GM18867 (cell line): ENCODE results near the gene STRBP.
A peak's percentile ranks its signal among the peaks of the same experiment; 100 is the strongest.
"Not testable (repeated sequence)": the region's sequence is repeated elsewhere in the genome, so short reads cannot be mapped to it uniquely, and the experiment has no call there.

Experiments used
- ATAC-seq: cut with Tn5 transposase; IDR thresholded peaks from one replicate; pipeline ENCODE4 v1.9.1; 2021; ENCODE audit warnings: mild to moderate bottlenecking, moderate library complexity; ENCODE audit not compliant: unreplicated experiment

The STRBP gene

DNA sequence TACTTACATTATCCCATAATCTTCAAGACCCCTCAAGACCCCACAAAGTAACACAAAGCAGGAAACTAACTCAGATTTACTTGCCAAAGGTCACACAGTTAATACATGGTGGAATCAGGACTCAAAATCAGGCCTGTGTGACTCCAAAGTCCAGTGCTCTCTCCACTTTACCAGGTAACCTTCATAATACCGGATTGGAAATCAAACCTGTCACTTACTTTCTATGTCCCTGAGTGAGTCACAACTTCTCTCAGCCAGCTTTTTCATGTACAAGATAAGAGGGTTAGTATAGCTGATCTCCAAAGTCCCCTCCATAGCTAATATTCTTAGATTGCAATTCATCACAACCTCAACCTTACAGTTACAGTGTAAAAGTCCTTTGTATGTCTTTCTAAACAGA lies 17.1 kb downstream of the STRBP start:
- no peak for ATAC-seq

DNA sequence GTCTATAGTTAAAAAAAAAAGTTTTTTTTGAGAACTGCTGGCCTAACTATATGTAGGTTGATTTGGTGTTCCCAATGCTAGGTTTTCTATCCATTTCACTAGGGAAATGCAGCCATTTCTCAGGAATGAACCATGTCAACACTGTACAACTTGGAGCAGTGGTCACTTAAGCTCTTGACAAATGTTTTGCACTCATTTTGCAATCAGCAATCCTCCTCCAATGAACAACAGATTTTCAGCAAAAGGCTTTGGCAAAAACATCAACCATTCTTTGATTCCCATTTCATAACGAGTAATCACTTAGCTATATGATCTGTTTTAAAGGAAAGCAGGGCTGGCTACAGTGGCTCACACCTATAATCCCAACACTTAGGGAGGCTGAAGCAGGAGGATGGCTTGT lies 17.9 kb downstream of the STRBP start:
- no peak for ATAC-seq

DNA sequence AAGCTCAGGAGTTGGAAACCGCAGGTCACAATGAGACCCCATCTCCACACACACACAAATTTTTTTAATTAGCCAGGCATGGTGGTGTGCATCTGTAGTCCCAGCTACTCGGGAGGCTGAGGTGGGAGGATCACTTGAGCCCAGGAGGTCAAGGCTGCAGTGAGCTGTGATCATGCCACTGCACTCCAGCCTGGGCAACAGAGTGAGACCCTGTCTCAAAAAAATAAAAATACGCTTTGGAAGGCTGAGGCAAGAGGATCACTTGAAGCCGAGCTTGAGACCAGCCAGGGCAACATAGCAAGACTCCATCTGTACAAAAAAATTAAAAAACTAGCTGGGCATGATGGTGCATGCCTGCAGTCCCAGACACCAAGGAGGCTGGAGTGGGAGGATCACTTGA lies 19.2 kb downstream of the STRBP start:
- not testable (repeated sequence) for ATAC-seq

DNA sequence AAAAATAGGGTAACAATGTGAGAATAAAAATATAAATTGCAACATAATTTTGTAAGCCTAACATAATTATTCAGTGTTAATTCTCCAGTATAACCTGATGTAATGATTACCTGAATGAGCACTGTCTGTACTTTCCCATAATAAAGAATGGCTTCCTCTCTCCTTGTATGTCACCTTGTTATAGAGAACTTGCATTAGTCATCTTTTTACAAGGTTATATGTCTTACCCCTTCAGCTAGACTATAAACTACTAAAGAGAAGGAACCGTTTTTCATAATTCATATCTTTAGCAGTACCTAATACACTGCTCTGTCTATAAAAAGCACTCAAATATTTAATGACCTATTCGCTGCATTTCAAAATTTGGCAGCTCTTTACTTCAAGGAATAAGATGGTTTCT lies 19.8 kb downstream of the STRBP start:
- ATAC-seq = no peak

DNA sequence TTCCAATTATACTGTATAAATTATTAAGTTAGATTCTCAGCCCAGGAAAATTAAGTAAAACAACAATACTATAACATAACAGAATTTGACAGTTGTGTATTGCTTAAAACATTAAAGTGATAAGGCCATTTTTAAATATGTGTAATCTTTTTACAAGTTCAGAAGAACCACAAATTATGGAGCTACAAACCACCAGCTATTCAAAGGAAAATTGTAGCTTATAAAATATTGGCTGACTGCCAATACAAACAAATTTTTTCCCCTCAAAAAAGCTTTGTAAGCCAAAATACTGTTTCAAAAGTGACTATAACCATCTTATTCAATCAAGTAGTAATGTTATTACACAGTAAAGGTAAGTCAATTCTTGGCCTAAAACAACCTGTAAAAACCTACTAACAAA lies 21.9 kb downstream of the STRBP start:
- ATAC-seq = no peak

DNA sequence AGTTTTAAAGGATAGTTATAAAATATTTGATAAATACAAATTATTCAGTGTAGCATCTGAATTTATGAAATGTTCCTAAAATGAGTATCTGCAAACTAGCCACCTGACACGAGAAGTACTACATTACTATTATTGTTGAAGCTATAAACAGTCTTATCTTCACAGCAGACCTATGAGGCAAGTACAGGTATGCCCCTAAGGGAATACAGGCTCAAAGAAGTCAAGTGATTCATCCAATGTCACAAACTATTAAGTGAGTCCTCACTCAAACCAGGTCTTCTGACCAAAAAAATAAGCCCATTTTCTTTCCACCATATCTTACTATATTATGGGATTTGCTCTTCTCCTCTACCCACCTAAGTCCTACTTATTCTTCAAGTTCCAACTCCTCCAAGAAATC lies 28.7 kb downstream of the STRBP start:
- no peak for ATAC-seq

DNA sequence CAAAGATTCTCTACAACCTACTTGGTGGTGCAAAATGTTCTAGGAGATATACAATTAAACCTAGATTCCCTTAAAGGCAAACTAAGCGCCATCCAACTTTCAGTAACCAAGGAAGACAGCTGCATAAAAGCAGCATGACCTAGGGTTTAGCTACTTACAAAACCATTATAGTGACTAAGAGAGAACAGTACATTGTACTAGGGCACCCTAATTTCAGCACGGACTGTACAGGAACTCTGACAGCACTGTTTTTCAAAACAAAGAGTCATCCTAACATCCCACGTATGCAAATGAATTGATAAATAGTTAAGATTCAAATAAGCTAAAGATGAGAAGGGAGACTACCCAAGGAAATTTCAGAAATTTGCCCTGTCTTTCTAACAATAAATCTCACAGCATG lies 30.0 kb downstream of the STRBP start:
- ATAC-seq = no peak

DNA sequence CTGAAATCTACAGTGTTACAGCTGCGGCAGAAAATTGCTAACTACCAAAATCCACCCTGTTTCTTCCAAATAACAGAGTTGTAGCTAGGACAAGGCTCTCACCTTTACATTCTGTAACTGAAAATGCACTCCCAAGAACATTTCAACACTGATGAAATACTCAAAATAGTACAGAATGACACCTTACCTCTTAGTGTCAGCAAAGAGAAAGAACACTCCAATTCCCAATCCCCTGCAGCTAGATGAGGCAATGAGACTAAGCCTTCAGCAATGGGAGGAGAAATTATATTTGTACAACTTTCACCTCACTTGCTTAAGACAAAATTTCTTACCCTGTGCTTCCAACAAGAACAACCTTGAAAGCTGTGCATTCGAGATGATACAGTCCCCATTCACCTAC lies 31.2 kb downstream of the STRBP start:
- no peak for ATAC-seq

DNA sequence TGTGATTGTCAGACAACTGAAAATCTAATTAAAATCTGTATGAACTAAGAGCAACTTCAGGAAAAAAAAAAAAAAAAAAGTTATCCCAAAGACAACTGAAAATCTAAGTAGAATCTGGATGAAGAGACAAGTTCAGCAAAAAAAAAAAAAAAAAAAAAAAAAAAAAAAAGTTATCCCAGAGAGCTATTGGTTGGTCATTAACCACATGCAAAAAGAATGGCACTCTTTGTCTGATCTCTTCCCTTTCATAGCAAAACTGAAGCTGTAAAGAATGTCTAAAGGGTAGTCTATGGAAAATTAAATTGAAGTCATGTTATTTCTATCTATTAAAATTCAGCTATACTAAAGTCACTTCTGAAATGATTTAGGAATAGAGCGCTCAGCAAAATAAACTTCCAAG lies 32.9 kb downstream of the STRBP start:
- no peak for ATAC-seq

DNA sequence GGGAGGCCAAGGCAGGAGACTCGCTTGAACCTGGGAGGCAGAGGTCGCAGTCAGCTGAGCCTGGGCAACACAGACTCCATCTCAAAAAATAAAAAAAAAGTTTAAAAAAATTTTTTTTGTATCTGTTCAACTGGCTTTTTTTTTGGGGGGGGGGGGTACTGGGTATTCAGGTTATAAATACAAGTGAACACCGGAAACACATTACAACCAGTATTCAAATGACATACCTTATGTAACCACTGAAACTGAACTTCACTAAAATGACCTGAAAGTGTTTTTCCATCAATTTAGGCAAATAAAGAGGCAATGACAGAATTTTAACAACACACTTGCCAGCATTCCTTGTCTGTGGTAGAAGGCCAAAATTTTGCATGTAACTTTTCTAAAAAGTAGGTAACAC lies 33.5 kb downstream of the STRBP start:
- ATAC-seq = peak; percentile 62

DNA sequence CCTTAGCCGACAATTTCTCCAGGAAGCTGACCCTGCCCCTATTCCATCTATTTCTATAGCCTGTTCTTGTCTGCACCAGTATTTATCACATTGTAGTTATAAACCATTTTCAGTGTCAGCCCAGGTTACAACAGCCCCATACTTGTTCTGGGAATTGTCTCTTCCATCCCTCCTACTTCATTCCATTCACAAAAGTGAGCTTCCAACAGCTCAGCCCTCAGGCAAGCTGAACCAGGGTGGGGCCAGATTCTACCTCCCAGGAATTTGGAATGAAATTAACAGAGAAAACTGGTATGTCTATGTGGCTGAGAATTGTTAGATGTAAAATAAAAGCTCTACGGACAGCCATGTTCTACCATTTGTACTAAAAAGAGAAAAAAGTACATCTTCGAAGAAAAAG lies 36.1 kb downstream of the STRBP start:
- ATAC-seq = no peak

DNA sequence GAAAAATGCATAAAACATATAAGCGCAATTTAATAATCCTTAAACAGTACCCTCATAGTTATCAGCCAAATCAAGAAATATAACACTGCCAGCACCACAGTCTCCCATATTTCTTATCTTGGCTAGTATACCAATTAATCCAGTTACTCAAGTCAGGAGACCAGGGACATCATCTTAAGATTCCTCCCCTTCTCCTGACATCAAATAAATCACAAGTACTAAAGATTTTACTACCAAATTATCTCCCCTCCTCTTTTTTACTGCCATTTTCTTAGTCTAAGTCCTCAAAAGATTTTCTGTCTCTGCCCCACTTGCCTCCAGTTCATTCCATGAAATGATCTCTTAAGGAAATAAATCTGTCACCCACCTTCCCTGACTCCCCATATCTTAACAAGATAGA lies 37.0 kb downstream of the STRBP start:
- no peak for ATAC-seq

DNA sequence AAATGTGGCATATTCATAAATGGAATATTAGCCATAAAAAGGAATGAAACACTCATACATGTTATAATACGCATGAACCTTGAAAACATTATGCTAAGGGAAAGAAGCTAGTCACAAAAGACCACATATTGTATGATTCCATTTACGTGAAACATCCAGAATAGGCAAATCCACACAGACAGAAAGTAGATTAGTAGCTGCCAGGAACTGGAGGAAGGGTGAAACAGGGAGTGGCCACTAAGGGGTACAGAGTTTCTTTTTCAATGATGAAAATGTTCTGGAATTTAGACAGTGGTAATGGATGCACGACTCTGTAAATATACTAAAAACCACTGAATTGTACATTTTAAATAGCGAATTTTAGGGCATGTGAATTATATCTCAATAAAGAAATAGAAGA lies 39.4 kb downstream of the STRBP start:
- ATAC-seq = no peak

DNA sequence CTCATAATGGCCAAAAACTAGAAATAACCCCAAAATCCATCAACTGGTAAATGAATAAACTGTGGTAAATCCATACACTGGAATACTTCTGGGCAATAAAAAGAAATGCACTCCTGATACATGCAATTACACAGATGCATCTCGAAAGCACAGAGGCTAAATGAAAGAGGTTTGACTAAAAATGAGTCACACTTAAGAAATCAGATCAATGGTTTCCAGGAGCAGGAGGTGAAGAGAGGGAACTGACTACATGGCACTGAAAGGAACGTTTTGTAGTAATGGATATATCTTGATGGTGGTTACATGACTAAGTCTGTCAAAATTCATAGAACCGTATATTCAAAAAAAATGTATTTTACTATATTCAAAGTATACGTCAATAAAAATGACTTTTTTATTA lies 42.4 kb downstream of the STRBP start:
- no peak for ATAC-seq

DNA sequence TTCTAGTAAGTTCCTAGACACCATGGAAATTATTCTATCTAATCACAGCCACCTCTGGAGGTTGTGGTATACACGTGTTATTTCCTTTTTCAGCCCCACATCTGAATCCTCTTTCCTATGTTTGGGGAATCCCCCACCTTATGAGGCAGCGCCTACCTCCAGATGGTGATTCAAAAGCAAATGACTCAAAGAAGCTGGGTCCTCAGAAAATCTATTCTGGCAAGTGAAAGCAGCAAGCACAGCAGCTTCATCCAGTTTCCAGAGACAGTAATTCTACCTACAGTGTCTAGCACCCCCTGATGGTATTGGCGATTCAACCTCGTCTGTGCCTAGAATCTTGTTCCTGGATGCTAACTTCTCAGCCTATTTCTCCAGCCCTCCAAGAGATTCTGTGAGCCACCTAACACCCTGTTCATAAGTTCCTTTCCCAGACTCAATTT lies 43.0 kb downstream of the STRBP start:
- peak; percentile 95 for ATAC-seq

DNA sequence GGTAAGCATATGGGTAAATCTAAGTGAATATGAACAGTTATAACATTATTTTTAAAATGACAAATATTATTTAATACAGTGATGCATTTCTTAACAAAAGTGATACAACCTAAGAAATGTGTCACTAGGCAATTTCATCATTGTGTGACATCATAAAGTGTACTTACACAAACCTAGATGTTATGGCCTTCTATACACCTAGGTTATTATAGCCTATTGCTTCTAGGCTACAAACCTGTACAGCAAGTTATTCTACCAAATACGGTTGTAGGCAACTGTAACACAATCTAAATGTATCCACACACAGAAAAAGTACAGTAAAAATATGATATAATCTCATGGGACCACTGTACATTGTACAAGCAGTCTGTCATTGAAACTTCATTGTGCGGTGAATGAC lies 48.3 kb downstream of the STRBP start:
- no peak for ATAC-seq

DNA sequence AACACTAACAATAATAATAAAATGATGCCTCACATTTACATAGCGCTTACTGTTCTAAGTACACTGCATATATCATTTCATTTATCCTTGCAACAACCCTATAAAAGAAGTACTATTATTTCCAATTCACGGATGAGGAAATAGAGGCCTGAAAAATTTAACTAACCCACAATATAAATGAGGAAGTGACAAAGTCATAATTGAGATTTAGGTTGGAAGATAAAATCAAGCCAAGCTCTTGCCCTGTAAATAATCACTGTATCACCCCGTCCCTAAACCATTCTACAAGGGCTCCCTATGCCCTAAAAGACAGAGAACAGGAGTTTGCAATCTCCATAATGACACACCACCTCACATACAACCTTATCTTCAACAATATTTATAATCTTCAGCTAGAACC lies 49.6 kb downstream of the STRBP start:
- no peak for ATAC-seq

DNA sequence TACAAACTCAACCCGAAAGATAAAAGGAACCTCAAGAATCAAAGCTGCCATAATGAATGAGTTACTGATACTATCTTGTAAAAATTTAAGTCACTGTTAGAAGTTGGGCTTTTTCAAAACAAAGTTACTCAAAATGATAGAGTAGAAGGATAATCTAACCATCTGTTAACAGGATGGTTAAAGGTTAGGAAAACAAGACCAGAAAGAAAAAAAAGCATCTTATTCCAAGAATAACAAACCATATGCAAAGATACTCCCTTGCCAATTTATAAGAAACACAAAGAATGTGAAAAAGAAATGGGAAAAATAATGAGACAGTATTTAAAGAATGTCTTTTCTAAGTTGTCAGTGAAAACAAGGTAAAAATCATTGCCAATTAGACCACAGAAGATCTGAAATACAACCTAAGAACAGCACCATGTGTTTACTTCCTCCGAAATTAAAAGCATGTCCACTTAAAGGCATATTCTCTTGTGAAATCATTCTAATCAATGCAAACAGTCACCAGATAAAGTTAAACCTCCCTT lies 51.2 kb downstream of the STRBP start:
- no peak for ATAC-seq

DNA sequence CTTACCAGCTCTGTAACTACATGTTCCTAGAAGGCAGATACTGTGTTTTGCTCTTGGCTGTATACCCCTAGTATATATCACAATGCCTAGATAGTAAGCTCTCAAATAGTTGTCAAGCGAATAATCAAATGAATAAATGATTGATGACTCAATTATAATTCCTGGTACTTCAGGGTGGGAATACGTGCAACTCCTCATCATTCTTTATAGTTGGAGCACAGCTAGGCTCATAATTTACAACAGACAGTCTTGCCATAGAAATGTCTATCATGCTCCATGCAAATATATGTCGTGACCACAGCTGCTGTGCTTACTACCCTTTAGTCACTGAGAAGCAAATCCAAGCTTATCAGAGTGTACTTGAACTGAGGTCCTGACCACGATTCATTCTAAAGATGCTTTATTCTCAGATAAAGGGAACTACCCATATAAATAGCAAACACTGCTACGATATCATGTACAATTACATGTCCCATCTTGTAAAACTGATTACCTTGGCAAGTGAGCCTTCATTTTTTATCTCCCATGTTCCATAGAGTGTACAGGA lies 52.1 kb downstream of the STRBP start:
- no peak for ATAC-seq

DNA sequence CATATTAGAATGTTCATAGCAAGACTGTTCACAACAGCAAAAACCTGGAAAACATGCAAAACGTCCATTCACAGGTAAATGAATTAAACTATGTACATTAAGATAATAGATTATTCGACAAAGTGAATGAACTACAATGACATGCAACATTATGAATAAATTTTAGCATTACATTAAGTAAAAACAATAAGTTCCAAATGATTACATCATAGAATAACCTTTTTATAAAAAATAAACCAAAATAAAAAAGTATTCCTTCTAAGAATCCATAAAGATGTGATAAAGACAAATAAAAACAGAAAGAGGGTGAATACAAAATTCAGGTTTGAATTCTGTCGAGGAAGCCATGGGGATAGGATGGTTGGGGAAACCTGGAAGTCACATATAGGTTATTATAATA lies 57.3 kb downstream of the STRBP start:
- ATAC-seq = no peak

DNA sequence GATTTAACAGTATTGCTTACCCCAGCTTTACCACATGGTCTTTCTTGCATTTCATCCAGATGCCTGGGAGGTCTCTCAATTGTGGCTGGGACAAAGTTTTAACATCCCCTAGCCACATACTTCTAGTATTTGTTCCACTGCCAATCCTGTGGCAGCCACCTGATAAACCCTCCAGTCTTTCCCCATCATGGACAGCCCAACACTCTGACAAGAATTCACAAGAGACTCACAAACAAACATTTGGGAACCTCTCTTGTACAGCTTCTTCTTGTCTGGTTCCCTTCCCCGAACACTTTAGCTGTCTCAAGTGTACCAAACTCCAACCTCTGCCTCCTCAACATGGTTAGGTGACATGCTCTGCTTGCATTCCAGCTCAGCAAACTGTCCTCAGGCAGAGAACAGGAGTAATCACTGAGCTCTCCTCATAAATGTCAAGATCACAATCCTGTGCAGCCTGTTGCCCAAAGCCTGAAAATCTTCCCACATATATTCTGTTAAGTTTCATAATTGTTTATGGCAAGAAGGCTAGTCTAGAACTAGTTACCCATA lies 59.7 kb downstream of the STRBP start:
- no peak for ATAC-seq

DNA sequence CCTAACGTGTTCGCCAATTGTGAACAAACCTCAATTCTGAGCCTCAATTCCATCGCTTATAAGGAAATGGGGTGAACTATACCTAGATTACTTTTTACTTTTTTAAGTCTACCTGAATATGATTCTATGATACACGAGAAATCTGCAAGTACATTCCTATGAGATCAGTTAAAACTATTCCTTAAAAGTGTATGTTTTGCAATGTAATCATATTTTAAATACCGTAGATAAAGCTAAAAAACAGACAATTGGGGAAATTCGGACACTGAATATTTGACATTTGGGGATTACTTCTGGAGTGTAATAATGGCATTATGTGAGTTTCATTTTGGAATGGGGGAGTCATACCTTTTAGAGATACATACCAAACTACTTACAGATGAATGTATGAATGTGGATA lies 62.3 kb downstream of the STRBP start:
- ATAC-seq = no peak

DNA sequence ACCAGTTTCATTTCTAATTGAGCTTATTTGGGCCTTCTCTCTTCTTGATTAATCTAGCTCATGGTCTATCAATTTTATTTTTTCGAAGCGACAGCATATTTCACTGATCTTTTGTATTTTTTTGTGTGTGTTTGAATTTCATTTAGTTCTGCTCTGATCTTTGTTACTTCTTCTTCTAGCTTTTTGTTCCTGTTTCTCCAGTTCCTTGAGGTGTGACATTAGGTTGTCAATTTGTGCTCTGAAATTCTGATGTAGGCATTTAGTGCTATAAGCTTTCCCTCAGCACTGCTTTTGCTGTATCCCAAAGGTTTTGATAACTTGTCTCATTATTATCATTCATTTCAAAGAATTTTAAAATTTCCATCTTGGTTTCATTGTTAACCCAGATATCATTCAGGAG lies 67.3 kb downstream of the STRBP start:
- ATAC-seq = no peak
